HG03558 (cell line): ENCODE data around the gene RTP2.
"Not testable (repeated sequence)": the region's sequence is repeated elsewhere in the genome, so short reads cannot be mapped to it uniquely, and the experiment has no call there.

Experiments used
- ATAC-seq: cut with Tn5 transposase; IDR thresholded peaks from one replicate; pipeline ENCODE4 v1.9.1; 2021; ENCODE audit warnings: moderate number of reproducible peaks; ENCODE audit not compliant: unreplicated experiment; ENCODE audit errors: extremely low read depth

RTP2 gene

GRCh38 chr3:187717572-187717971, 15.2 kb upstream of the RTP2 start:
- no peak for ATAC-seq

DNA sequence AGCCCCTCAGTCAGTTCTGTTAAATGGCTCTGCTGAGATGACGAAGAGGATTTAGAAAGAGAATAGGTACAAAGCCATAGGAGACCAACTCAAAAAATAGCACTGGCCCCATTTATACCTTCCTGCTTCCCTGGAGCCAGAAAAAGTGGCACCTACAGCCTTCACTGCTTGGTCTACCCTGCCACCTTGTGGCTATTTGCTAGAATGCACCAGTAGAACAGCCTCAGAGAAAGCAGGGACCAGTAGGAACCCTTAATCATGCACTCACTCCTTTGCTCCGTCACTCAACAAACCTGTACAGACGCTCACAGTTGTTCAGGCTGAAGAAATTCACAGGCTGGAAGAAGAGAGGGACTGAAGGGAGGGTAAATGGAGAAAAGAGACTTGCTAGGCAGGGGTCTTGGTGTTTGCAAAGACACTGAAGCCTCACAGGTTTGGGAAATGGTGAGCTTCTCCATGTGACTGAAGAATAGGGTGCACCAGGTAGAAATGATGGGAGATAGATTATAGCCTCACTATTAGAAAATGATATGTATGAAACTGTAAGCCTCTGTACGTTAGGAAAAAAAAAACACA, 12.1 kb upstream of the RTP2 start:
- ATAC-seq = no peak

DNA sequence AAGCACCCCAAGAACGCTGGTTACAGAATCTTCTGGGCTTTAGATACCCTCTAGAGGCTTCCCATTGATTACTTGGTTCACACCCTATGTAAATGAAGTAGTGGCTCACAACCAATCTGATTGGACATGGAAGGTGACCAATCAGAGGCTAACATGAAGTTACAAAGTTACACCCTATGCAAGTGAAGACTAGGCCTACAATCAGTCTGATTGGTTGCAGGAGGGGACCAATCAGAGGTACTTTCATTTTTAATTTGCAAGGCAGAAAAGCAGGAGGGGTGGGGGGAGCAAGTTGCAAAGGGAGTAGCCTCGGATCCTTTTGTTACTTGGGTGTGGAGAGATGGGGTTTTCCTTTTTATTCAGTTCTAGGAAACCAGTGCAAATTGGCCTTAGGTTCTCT, 11.1 kb upstream of the RTP2 start:
- ATAC-seq = no peak

GRCh38 chr3:187709155-187709554, 6.8 kb upstream of the RTP2 start:
- ATAC-seq = no peak

DNA sequence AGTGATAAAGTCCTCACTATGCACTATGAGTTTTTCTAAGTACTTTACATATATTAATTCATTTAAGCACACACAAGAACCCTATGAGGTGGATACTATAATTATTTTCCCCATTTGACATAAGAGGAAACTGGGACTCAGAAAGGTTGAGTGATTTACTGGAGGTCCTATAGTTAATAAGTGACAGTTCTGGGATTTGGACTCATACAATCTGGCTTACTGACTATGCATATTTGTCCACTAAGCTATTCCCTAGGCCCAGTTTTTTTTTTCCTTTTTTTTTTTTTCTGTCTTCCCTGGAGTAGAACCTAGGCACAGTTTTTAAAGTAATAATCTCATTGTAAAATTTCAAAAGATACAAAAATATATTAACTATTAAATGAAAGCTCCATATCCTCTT, 6.3 kb upstream of the RTP2 start:
- no peak for ATAC-seq

DNA sequence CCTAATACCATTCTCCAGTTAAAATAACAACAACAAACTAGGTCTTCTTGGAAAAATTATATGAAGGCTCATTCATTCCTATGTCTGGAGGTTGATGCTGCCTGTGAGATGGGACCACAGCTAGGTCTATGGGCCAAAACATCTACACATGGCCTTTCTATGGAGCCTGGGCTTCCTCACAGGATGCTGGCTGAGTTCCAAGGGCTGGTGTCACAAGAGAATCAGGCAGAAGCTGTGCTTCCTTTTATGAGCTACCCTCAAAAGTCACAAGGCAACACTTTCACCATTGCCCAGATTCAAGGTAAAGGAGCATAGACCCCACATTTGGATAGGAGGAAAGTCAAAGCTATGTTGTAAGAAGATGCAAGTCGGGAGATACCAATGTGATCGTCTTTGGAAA, 4.6 kb upstream of the RTP2 start:
- ATAC-seq = no peak

- ATAC-seq = no peak
These were observed 2.8 kb upstream of the RTP2 start for GRCh38 chr3:187705164-187705563.

GRCh38 chr3:187700249-187700648, 2.1 kb downstream of the RTP2 start:
- no peak for ATAC-seq

DNA sequence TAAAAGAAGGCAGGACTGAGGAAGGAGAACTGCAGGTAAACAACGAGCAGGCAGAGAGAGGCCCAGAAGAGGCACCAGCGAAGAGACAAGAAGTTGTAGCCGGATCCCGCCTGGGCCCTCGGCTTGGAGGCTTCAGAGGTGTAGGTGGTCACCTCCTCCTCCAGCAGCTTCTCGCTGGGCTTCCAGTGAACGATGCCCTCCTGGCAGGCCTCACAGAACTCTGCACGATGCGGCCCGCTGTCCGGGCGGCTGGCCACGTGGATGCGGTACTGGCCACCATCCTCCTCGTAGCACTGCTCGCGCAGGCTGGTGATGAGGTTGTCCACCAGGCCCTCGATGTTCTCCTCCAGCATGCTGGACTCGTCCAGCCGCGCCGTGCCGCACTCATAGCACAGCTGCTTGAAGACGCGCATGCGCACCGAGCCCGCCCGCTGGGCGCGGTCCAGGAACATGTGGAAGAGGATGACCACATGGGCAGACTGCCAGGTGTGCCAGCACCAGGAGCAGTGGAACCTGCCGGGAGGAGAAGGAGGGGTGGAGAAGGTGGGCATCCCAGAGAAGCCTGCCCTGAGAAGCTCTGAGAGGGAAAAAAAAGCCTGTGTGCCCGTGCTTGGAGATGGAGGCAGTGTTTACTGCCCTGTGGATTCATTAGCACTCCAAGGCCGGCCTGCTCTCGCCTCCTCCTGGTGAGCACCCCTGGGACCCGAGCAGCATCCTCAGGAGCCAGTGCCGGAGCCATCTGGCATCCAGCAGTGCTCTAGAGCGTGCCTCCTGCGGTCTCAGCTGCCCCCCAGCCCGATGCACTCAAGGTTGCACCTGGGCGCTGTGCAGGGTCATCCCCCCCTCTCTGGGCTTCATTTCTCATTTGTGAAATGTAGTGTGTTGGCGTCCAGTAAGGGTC, 3.6 kb downstream of the RTP2 start:
- ATAC-seq = no peak

GRCh38 chr3:187696021-187696420, 6.3 kb downstream of the RTP2 start:
- no peak for ATAC-seq

- ATAC-seq = no peak
These were observed 6.9 kb downstream of the RTP2 start for GRCh38 chr3:187695449-187695848.

DNA sequence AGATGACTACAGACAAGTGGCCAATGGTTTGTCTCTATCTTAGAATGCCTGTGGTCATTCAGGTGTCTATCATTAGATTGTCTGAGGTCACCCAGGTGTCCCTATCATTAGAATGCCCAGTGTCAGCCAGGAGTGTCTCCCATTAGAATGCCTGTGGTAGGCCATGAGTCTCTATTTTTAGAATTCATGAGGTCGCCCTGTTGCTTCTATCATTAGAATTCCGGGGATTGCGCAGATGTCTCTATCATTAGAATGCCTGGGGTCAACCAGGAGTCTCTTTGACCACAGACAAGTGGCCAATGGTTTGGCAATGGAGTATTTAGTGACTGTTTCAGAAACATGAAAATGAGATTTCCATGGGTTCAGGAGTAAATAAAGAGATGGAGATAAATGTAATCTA, 7.6 kb downstream of the RTP2 start:
- no peak for ATAC-seq

DNA sequence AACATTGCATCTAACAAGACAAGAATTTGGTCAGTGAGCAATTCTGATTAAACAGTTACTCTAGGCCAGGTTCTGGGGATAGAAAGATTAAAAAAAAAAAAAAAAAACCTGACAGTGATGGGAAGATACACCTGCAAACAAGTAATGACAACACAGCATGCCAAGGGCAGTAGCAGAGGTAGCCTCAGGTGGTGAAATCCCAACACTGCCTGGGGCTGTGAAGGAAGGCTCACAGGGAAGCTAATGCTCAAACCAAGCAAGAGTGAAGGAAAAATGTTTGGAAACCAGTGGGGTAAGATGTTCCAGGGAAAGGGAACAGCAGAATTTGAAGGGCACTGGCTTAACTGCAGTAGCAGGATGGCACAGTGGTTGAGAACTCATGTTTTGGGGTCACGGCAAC, 8.9 kb downstream of the RTP2 start:
- no peak for ATAC-seq

- ATAC-seq = no peak
These were observed 12.4 kb downstream of the RTP2 start for GRCh38 chr3:187689984-187690383.

- no peak for ATAC-seq
These were observed 15.6 kb downstream of the RTP2 start for GRCh38 chr3:187686621-187687273.

- no peak for ATAC-seq
These were observed 16.4 kb downstream of the RTP2 start for GRCh38 chr3:187685948-187686347.

- ATAC-seq = no peak
These were observed 17.5 kb downstream of the RTP2 start for GRCh38 chr3:187684880-187685279.

GRCh38 chr3:187684444-187684843, 17.9 kb downstream of the RTP2 start:
- ATAC-seq = no peak

- not testable (repeated sequence) for ATAC-seq
These were observed 20.6 kb downstream of the RTP2 start for GRCh38 chr3:187681756-187682155.

DNA sequence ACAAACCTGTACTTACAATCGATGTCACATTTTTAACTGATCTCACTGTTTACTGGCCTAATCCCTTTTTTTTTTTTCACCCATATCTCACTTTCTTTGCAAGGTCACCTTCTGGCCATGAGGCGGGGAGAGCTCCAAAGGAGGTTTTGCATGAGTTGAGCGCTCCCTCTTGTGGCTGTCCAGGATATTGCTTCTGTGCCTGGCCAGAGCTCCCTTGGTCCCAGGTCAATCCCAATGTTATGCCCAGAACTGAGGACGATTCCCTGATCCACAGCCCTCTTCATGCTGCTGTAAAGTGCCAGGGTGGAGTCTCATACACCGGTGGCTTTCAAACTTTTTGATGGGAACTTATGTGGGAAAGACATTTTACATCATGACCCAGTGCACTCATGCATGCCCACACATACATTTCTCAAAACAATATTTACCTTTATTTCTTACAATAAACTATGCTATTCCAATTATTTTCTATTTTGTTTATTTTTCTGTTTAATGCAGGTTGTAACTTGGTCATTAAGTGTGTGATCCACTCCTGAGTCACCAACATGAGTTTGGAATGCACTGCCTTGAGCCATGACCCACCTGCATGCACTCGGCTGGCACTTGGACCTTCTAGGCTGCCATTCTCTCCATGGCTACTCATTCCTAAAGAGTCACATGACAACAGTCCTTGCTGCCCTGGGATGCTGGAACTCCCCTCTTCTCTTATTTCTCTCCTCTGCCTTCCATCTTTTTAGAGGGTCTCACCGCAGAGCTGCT, 22.5 kb downstream of the RTP2 start:
- ATAC-seq = no peak
